Caco-2 (cell line): ENCODE data around the gene TMF1. TPM values are rescaled to one million over a fixed set of nuclear protein-coding genes. Genes with fewer than 3 reads are reported as not detected.

ENCODE experiments used
- BruUV-seq: library from RNA; stranded (reverse); fragments of 400-500 nt; replicated peaks from 2 replicates; lab custom pipeline; 2021; lab: Mats Ljungman, UMichigan
- CTCF ChIA-PET: fragments of 300-600 bp; sonication (Branson Sonifier 250); formaldehyde crosslinking; loops from one replicate; lab custom pipeline; 2022; ENCODE audit warnings: antibody characterized with exemption; lab: Charles Lee
- POLR2A ChIA-PET: fragments of 300-600 bp; sonication (Branson Sonifier 250); formaldehyde crosslinking; loops from one replicate; lab custom pipeline; 2022; ENCODE audit warnings: antibody characterized with exemption; lab: Charles Lee
- DNase-seq, 2 experiments: peaks; one replicate each; pipeline versions ENCODE4 v3.0.0 to v3.0.0-alpha.2; 2020 to 2022
- H3K27me3 ChIP-seq: replicated peaks from 2 replicates; pipeline ENCODE4 v1.6.0; 2011; ENCODE audit warnings: low read length; ENCODE audit not compliant: control insufficient read depth, insufficient read depth
- H3K36me3 ChIP-seq: 2 replicates; pipeline ENCODE4 v1.5.1; 2011; ENCODE audit warnings: low read length; ENCODE audit not compliant: control insufficient read depth, insufficient read depth
- H3K4me1 ChIP-seq: fragments of 250-450 bp; sonication (Bioruptor Pico); 2 replicates; pipeline ENCODE4 v1.5.1; 2020; ENCODE audit warnings: mild to moderate bottlenecking
- H3K4me3 ChIP-seq: 2 replicates; pipeline ENCODE4 v1.5.1; 2011; ENCODE audit warnings: low read depth, mild to moderate bottlenecking, control low read depth, low read length
- H3K9me3 ChIP-seq: fragments of 250-450 bp; sonication (Bioruptor Pico); 2 replicates; pipeline ENCODE4 v1.5.1; 2020; ENCODE audit warnings: mild to moderate bottlenecking, moderate library complexity
- H3K27ac Mint-ChIP-seq: one replicate; pipeline ENCODE4 v1.8.0; 2022; ENCODE audit warnings: mixed read lengths; ENCODE audit not compliant: unreplicated experiment
- H3K27me3 Mint-ChIP-seq: one replicate; pipeline ENCODE4 v1.8.0; 2022; ENCODE audit warnings: mixed read lengths; ENCODE audit not compliant: insufficient read depth, unreplicated experiment
- H3K36me3 Mint-ChIP-seq: one replicate; pipeline ENCODE4 v1.8.0; 2022; ENCODE audit warnings: mild to moderate bottlenecking, mixed read lengths; ENCODE audit not compliant: insufficient read depth, unreplicated experiment
- H3K4me1 Mint-ChIP-seq: one replicate; pipeline ENCODE4 v1.8.0; 2022; ENCODE audit warnings: low read depth, mixed read lengths; ENCODE audit not compliant: unreplicated experiment
- H3K4me3 Mint-ChIP-seq: one replicate; pipeline ENCODE4 v1.8.0; 2022; ENCODE audit warnings: mild to moderate bottlenecking, moderate library complexity, mixed read lengths; ENCODE audit not compliant: unreplicated experiment
- H3K9me3 Mint-ChIP-seq: one replicate; pipeline ENCODE4 v1.8.0; 2022; ENCODE audit warnings: mixed read lengths; ENCODE audit not compliant: unreplicated experiment
- CTCF ChIP-seq, 2 experiments: fragments of 200-600 bp in 1 of 2; IDR thresholded peaks; 1 replicate in 1 of 2; 2 replicates in 1 of 2; pipeline versions ENCODE4 v1.5.1 to v1.8.0; 2011 to 2022; ENCODE audit warnings: antibody characterized with exemption in 1 of 2, control low read depth in 1 of 2, inconsistent platforms in 1 of 2, low read depth in 1 of 2, low read length in 1 of 2, mild to moderate bottlenecking in 1 of 2, moderate library complexity in 1 of 2; ENCODE audit not compliant: insufficient read depth in 1 of 2, severe bottlenecking in 1 of 2, unreplicated experiment in 1 of 2
- intact Hi-C: fragments of 100-400 bp; cut with micrococcal nuclease; formaldehyde crosslinking; loops from one replicate; pipeline ENCODE4 v1.10.0; 2022; ENCODE audit not compliant: unreplicated experiment
- total RNA-seq: library from RNA; stranded (reverse); gene quantifications from 2 replicates; pipeline ENCODE4 v1.2.3, GENCODE V29; 2022

Gene TMF1
- total RNA-seq, 1 experiment from 2014 or later, result 30.2 TPM

GRCh38 chr3:69032737-69033136 lies 19.4 kb downstream of the TMF1 start:
- H3K36me3 ChIP-seq, result no peaks in the 10 kb centered on the region
- Mint-ChIP-seq H3K36me3 (peaks cover 78% of the 10 kb centered on the region), H3K4me1 (no peaks in the 10 kb centered on the region), H3K4me3 (no peak overlapping the region), H3K27ac (no peak overlapping the region), H3K9me3 (no peaks in the 10 kb centered on the region), H3K27me3 (no peaks in the 10 kb centered on the region)
- no TSS peak for BruUV-seq
- TF ChIP-seq CTCF (IDR thresholded peaks at IDR 0.05; ENCODE audit: insufficient read depth in 1 of 2, low read depth in 1 of 2, low read length in 1 of 2, severe bottlenecking in 1 of 2, unreplicated experiment in 1 of 2), result no peak
- ChIA-PET POLR2A (interaction anchor here (0.7 kb wide), 1 partner anchor 20 kb away, joined by 5 read pairs; no protein-coding TSS in a partner anchor), CTCF (no interaction called here)
- no peaks in the 10 kb centered on the region for H3K27me3 ChIP-seq
- no peaks in the 10 kb centered on the region for H3K9me3 ChIP-seq
- no peaks in the 10 kb centered on the region for H3K4me1 ChIP-seq
- no peak overlapping the region for H3K4me3 ChIP-seq
- DNase-seq, result no peak
- intact Hi-C loops, result no loop called here

- Histone ChIP-seq H3K9me3 (no peaks in the 10 kb centered on the region), H3K4me1 (no peaks in the 10 kb centered on the region), H3K4me3 (no peak overlapping the region), H3K36me3 (no peaks in the 10 kb centered on the region), H3K27me3 (no peaks in the 10 kb centered on the region)
- CTCF ChIA-PET, result no interaction called here
- POLR2A ChIA-PET, result interaction anchor here (0.6 to 0.7 kb wide), 2 partner anchors 19 to 20 kb away, joined by 3 to 5 read pairs; partner anchors contain the start of gene TMF1
- Mint-ChIP-seq H3K9me3 (no peaks in the 10 kb centered on the region), H3K4me3 (no peak overlapping the region), H3K36me3 (peaks cover 78% of the 10 kb centered on the region), H3K27me3 (no peaks in the 10 kb centered on the region), H3K27ac (no peak overlapping the region), H3K4me1 (no peaks in the 10 kb centered on the region)
- no peak for TF ChIP-seq CTCF (IDR thresholded peaks at IDR 0.05; ENCODE audit: insufficient read depth in 1 of 2, low read depth in 1 of 2, low read length in 1 of 2, severe bottlenecking in 1 of 2, unreplicated experiment in 1 of 2)
- intact Hi-C loops, result no loop called here
- BruUV-seq, result no TSS peak
- DNase-seq, result no peak
Measured at GRCh38 chr3:69032142-69032541, 20.0 kb downstream of the TMF1 start.

- no peak overlapping the region for H3K4me3 Mint-ChIP-seq
- H3K27me3 Mint-ChIP-seq, result no peaks in the 10 kb centered on the region
- H3K27ac Mint-ChIP-seq, result no peak overlapping the region
- peaks cover 76% of the 10 kb centered on the region for H3K36me3 Mint-ChIP-seq
- intact Hi-C loops, result no loop called here
- no peaks in the 10 kb centered on the region for H3K36me3 ChIP-seq
- no peak for TF ChIP-seq CTCF (IDR thresholded peaks at IDR 0.05; ENCODE audit: insufficient read depth in 1 of 2, low read depth in 1 of 2, low read length in 1 of 2, severe bottlenecking in 1 of 2, unreplicated experiment in 1 of 2)
- H3K9me3 Mint-ChIP-seq, result no peaks in the 10 kb centered on the region
- no peaks in the 10 kb centered on the region for H3K9me3 ChIP-seq
- no peak for DNase-seq
- no peaks in the 10 kb centered on the region for H3K4me1 ChIP-seq
- ChIA-PET CTCF (no interaction called here), POLR2A (interaction anchor here (0.6 kb wide), 1 partner anchor 21 kb away, joined by 3 read pairs; the partner anchor contains the start of gene TMF1)
- H3K4me3 ChIP-seq, result no peak overlapping the region
- no peaks in the 10 kb centered on the region for H3K27me3 ChIP-seq
- H3K4me1 Mint-ChIP-seq, result no peaks in the 10 kb centered on the region
- BruUV-seq, result no TSS peak
Measured at GRCh38 chr3:69031635-69032034, 20.5 kb downstream of the TMF1 start.
